ENCODE measurements around the gene SCN10A. TPM values are rescaled to one million over a fixed set of nuclear protein-coding genes. Genes with fewer than 3 reads are reported as not detected.

Gene SCN10A
- total RNA-seq, 1 donor from 2014 or later = not detected

GRCh38 chr3:38696034-38696433, 120.0 kb downstream of the SCN10A start:
- H3K27ac Mint-ChIP-seq (ENCODE audit: unreplicated experiment) = no peak overlapping the region
- H3K36me3 Mint-ChIP-seq (ENCODE audit: low read depth) = no peaks in the 10 kb centered on the region
- H3K9me3 Mint-ChIP-seq (ENCODE audit: low read depth) = no peaks in the 10 kb centered on the region
- no peaks in the 10 kb centered on the region for H3K4me1 Mint-ChIP-seq (ENCODE audit: low read depth)
- no peak overlapping the region for H3K4me3 Mint-ChIP-seq (ENCODE audit: unreplicated experiment)
- H3K27me3 Mint-ChIP-seq (ENCODE audit: low read depth) = peaks cover 7% of the 10 kb centered on the region
- DNase-seq (ENCODE audit: low spot score) = no peak
- TF ChIP-seq CTCF (IDR thresholded peaks at IDR 0.05) = no peak

GRCh38 chr3:38690185-38690584, 125.8 kb downstream of the SCN10A start:
- no peak for TF ChIP-seq CTCF (IDR thresholded peaks at IDR 0.05)
- no peak overlapping the region for H3K4me3 Mint-ChIP-seq (ENCODE audit: unreplicated experiment)
- H3K27me3 Mint-ChIP-seq (ENCODE audit: low read depth) = peaks cover 6% of the 10 kb centered on the region
- no peaks in the 10 kb centered on the region for H3K9me3 Mint-ChIP-seq (ENCODE audit: low read depth)
- H3K4me1 Mint-ChIP-seq (ENCODE audit: low read depth) = no peaks in the 10 kb centered on the region
- H3K36me3 Mint-ChIP-seq (ENCODE audit: low read depth) = no peaks in the 10 kb centered on the region
- DNase-seq (ENCODE audit: low spot score) = no peak
- H3K27ac Mint-ChIP-seq (ENCODE audit: unreplicated experiment) = no peak overlapping the region

- TF ChIP-seq CTCF (IDR thresholded peaks at IDR 0.05) = no peak
- H3K4me3 Mint-ChIP-seq (ENCODE audit: unreplicated experiment) = no peak overlapping the region
- DNase-seq (ENCODE audit: low spot score) = no peak
- H3K27me3 Mint-ChIP-seq (ENCODE audit: low read depth) = peaks cover 4% of the 10 kb centered on the region
- H3K36me3 Mint-ChIP-seq (ENCODE audit: low read depth) = no peaks in the 10 kb centered on the region
- H3K4me1 Mint-ChIP-seq (ENCODE audit: low read depth) = no peaks in the 10 kb centered on the region
- H3K9me3 Mint-ChIP-seq (ENCODE audit: low read depth) = no peaks in the 10 kb centered on the region
- no peak overlapping the region for H3K27ac Mint-ChIP-seq (ENCODE audit: unreplicated experiment)
These were observed 126.2 kb downstream of the SCN10A start for GRCh38 chr3:38689774-38690173.

- no peaks in the 10 kb centered on the region for H3K9me3 Mint-ChIP-seq (ENCODE audit: low read depth)
- H3K36me3 Mint-ChIP-seq (ENCODE audit: low read depth) = no peaks in the 10 kb centered on the region
- H3K27me3 Mint-ChIP-seq (ENCODE audit: low read depth) = peaks cover 4% of the 10 kb centered on the region
- no peak overlapping the region for H3K4me3 Mint-ChIP-seq (ENCODE audit: unreplicated experiment)
- DNase-seq (ENCODE audit: low spot score) = no peak
- no peak for TF ChIP-seq CTCF (IDR thresholded peaks at IDR 0.05)
- H3K27ac Mint-ChIP-seq (ENCODE audit: unreplicated experiment) = no peak overlapping the region
- no peaks in the 10 kb centered on the region for H3K4me1 Mint-ChIP-seq (ENCODE audit: low read depth)
These were observed 126.7 kb downstream of the SCN10A start for GRCh38 chr3:38689346-38689745.

- no peak overlapping the region for H3K27ac Mint-ChIP-seq (ENCODE audit: unreplicated experiment)
- H3K4me1 Mint-ChIP-seq (ENCODE audit: low read depth) = no peaks in the 10 kb centered on the region
- no peaks in the 10 kb centered on the region for H3K9me3 Mint-ChIP-seq (ENCODE audit: low read depth)
- H3K36me3 Mint-ChIP-seq (ENCODE audit: low read depth) = no peaks in the 10 kb centered on the region
- no peak for DNase-seq (ENCODE audit: low spot score)
- TF ChIP-seq CTCF (IDR thresholded peaks at IDR 0.05) = no peak
- peaks cover 4% of the 10 kb centered on the region for H3K27me3 Mint-ChIP-seq (ENCODE audit: low read depth)
- H3K4me3 Mint-ChIP-seq (ENCODE audit: unreplicated experiment) = no peak overlapping the region
These were observed 128.7 kb downstream of the SCN10A start for GRCh38 chr3:38687321-38687720.

Data from chondrocyte (in vitro differentiated cells).